Thoracic aorta (tissue), 2 donors: ENCODE data around the gene UROS. TPM values are rescaled to one million over a fixed set of nuclear protein-coding genes. Genes with fewer than 3 reads are reported as not detected.

Source experiments
- ATAC-seq: fragments of 150-250 bp; one replicate; pipeline ENCODE4 v1.8.0; 2017; ENCODE audit warnings: low read depth; ENCODE audit not compliant: insufficient number of reproducible peaks, low FRiP score
- DNase-seq: peaks from one replicate; pipeline ENCODE4 v3.0.0-alpha.2; 2020; ENCODE audit warnings: low spot score
- H3K27ac ChIP-seq, 2 donors: fragments of 200-600 bp; sonication (generic); 1 replicate in 1 of 2; 2 replicates in 1 of 2; pipeline ENCODE4 v1.5.1; 2016; ENCODE audit warnings: mild to moderate bottlenecking in 2 of 2, moderate library complexity in 2 of 2
- H3K27me3 ChIP-seq: fragments of 200-600 bp; sonication (generic); replicated peaks from 2 replicates; pipeline ENCODE4 v1.6.0; 2016; ENCODE audit warnings: mild to moderate bottlenecking; ENCODE audit not compliant: insufficient read depth
- H3K36me3 ChIP-seq: fragments of 200-600 bp; sonication (generic); one replicate; pipeline ENCODE4 v1.5.1; 2016
- H3K4me1 ChIP-seq, 2 donors: fragments of 200-600 bp; sonication (generic); 1 replicate in 1 of 2; 2 replicates in 1 of 2; pipeline versions ENCODE4 v1.5.1 to v1.6.0; 2016; ENCODE audit warnings: low read depth in 2 of 2, mild to moderate bottlenecking in 1 of 2; ENCODE audit not compliant: control insufficient read depth in 1 of 2
- H3K4me3 ChIP-seq: fragments of 200-600 bp; sonication (generic); 2 replicates; pipeline ENCODE4 v1.5.1; 2016; ENCODE audit warnings: mild to moderate bottlenecking
- H3K9me3 ChIP-seq: fragments of 200-600 bp; sonication (generic); 2 replicates; pipeline ENCODE4 v1.5.1; 2016
- CTCF ChIP-seq: fragments of 200-600 bp; sonication (generic); IDR thresholded peaks from one replicate; pipeline ENCODE4 v1.5.1; 2019; ENCODE audit warnings: antibody characterized with exemption
- total RNA-seq, 2 donors: library from RNA; depleted of rRNA; stranded (reverse); fragments of >200 nt; gene quantifications; one replicate each; pipeline versions ENCODE4 v1.1.0 to v1.2.3, GENCODE V29; 2016

Gene UROS
- total RNA-seq, 2 donors from 2014 or later = 25.5 to 34.3 TPM

GRCh38 chr10:125747417-125747816 is 75.6 kb downstream of the UROS start:
- H3K27ac ChIP-seq = no peak overlapping the region
- no peaks in the 10 kb centered on the region for H3K9me3 ChIP-seq
- no peak for TF ChIP-seq CTCF
- no peak overlapping the region for H3K4me3 ChIP-seq
- peaks cover 58% of the 10 kb centered on the region for H3K36me3 ChIP-seq
- no peaks in the 10 kb centered on the region for H3K27me3 ChIP-seq
- ATAC-seq = no peak
- DNase-seq = no peak
- no peaks in the 10 kb centered on the region for H3K4me1 ChIP-seq

GRCh38 chr10:125744909-125745308 is 78.1 kb downstream of the UROS start:
- no peak for TF ChIP-seq CTCF
- no peak for ATAC-seq
- no peak for DNase-seq
- Histone ChIP-seq H3K9me3 (no peaks in the 10 kb centered on the region), H3K4me3 (no peak overlapping the region), H3K36me3 (peaks cover 57% of the 10 kb centered on the region), H3K27me3 (no peaks in the 10 kb centered on the region), H3K27ac (no peak overlapping the region), H3K4me1 (no peaks in the 10 kb centered on the region)

GRCh38 chr10:125742465-125742864 is 80.6 kb downstream of the UROS start:
- H3K27ac ChIP-seq = no peak overlapping the region
- H3K27me3 ChIP-seq = no peaks in the 10 kb centered on the region
- H3K4me3 ChIP-seq = no peak overlapping the region
- H3K9me3 ChIP-seq = no peaks in the 10 kb centered on the region
- no peak for TF ChIP-seq CTCF
- H3K36me3 ChIP-seq = peaks cover 64% of the 10 kb centered on the region
- no peak for DNase-seq
- ATAC-seq = no peak
- H3K4me1 ChIP-seq = no peaks in the 10 kb centered on the region

- no peak overlapping the region for H3K4me3 ChIP-seq
- TF ChIP-seq CTCF = no peak
- no peaks in the 10 kb centered on the region for H3K27me3 ChIP-seq
- no peak for ATAC-seq
- H3K4me1 ChIP-seq = no peaks in the 10 kb centered on the region
- H3K27ac ChIP-seq = no peak overlapping the region
- H3K36me3 ChIP-seq = peaks cover 65% of the 10 kb centered on the region
- DNase-seq = no peak
- no peaks in the 10 kb centered on the region for H3K9me3 ChIP-seq
Measured at GRCh38 chr10:125739994-125740679, 82.9 kb downstream of the UROS start.

Other genes with a start within 250 kb of the UROS start
- gene TEX36, start 140.1 kb downstream of the UROS start, total RNA-seq = not detected
- gene EDRF1, start 103.5 kb downstream of the UROS start, total RNA-seq = 10 to 100 TPM; 14.2 to 28.6 TPM
- not detected for gene MMP21, start 47.4 kb downstream of the UROS start, total RNA-seq
- gene BCCIP, start 288 bp upstream of the UROS start, total RNA-seq = 10 to 100 TPM; 22.5 to 49.2 TPM
- gene DHX32, start 58.0 kb upstream of the UROS start, total RNA-seq = 10 to 100 TPM; 11.1 to 14.0 TPM
- gene FANK1, start 73.3 kb upstream of the UROS start, total RNA-seq = not detected